ENCODE data around the gene PIK3CB. TPM values are rescaled to one million over a fixed set of nuclear protein-coding genes. Genes with fewer than 3 reads are reported as not detected.
"Not testable (repeated sequence)": the region's sequence is repeated elsewhere in the genome, so short reads cannot be mapped to it uniquely, and the experiment has no call there.

Gene PIK3CB
- total and polyA plus RNA-seq, 2 experiments from 2014 or later = 14.3 to 23.0 TPM

DNA sequence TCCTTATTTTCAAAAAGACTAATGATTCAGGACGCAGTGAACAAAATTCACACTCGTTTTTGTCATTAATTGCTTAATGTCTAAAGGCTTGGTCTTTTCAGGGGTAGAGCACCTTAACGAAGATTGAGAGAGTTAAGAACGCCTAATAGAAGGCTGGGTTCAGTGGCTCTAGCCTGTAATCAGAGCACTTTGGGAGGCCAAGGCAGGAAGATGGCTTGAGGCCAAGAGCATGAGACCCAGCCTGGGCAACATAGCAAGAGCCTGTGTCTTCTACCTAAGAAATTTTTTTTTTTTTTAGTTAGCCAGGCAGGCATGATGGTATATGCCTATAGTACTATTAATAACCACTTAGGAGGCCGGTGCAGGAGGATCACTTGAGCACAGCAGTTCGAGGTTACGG lies 7.5 kb downstream of the PIK3CB start:
- no peaks in the 10 kb centered on the region for H3K27me3 ChIP-seq
- H3K4me1 ChIP-seq (ENCODE audit: insufficient read depth) = peaks cover 7% of the 10 kb centered on the region
- H3K36me3 ChIP-seq (replicated peaks; ENCODE audit: insufficient read depth, low read depth) = no peaks in the 10 kb centered on the region
- peaks cover 7% of the 10 kb centered on the region for H4K20me1 ChIP-seq (ENCODE audit: insufficient read depth, poor library complexity, severe bottlenecking)
- H3K4me3 ChIP-seq = no peak overlapping the region
- no peak for TF ChIP-seq EZH2phosphoT487 (IDR thresholded peaks at IDR 0.05; ENCODE audit: low read depth, severe bottlenecking, unreplicated experiment)
- 98% methylated on average over 7 of the region's 7 CpGs for WGBS (ENCODE audit: low lambda C conversion rate, missing lambda C conversion rate)
- no peak overlapping the region for H2AFZ ChIP-seq
- DNase-seq (ENCODE audit: low spot score) = no peak
- no peak overlapping the region for H3K4me2 ChIP-seq
- no peaks in the 10 kb centered on the region for H3K9me3 ChIP-seq (ENCODE audit: low read depth)
- peaks cover 87% of the 10 kb centered on the region for H3K79me2 ChIP-seq
- no peaks in the 10 kb centered on the region for H3K9me2 ChIP-seq (replicated peaks; ENCODE audit: insufficient read depth)
- no peak overlapping the region for H3K27ac ChIP-seq

DNA sequence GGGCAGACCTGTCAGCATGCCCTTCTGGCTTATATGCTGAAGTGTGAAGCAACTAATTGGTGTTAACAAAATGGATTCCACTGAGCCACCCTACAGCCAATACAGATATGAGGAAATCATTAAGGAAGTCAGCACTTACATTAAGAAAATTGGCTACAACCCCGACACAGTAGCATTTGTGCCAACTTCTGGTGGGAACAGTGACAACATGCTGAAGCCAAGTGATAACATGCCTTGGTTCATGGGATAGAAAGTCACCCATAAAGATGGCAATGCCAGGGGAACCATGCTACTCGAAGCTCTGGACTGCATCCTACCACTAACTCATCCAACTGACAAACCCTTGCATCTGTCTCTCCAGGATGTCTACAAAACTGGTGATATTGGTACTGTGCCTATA lies 9.4 kb downstream of the PIK3CB start:
- Histone ChIP-seq H4K20me1 (ENCODE audit: insufficient read depth, poor library complexity, severe bottlenecking) (peaks cover 4% of the 10 kb centered on the region), H3K9me3 (ENCODE audit: low read depth) (no peaks in the 10 kb centered on the region), H3K4me2 (no peak overlapping the region), H3K9me2 (replicated peaks; ENCODE audit: insufficient read depth) (no peaks in the 10 kb centered on the region), H3K27me3 (no peaks in the 10 kb centered on the region), H3K79me2 (peaks cover 87% of the 10 kb centered on the region), H3K36me3 (replicated peaks; ENCODE audit: insufficient read depth, low read depth) (no peaks in the 10 kb centered on the region), H3K27ac (no peak overlapping the region), H3K4me3 (no peak overlapping the region), H2AFZ (no peak overlapping the region), H3K4me1 (ENCODE audit: insufficient read depth) (peaks cover 7% of the 10 kb centered on the region)
- 100% methylated on average over 2 of the region's 2 CpGs for WGBS (ENCODE audit: low lambda C conversion rate, missing lambda C conversion rate)
- DNase-seq (ENCODE audit: low spot score) = no peak
- TF ChIP-seq, protein P1, sequence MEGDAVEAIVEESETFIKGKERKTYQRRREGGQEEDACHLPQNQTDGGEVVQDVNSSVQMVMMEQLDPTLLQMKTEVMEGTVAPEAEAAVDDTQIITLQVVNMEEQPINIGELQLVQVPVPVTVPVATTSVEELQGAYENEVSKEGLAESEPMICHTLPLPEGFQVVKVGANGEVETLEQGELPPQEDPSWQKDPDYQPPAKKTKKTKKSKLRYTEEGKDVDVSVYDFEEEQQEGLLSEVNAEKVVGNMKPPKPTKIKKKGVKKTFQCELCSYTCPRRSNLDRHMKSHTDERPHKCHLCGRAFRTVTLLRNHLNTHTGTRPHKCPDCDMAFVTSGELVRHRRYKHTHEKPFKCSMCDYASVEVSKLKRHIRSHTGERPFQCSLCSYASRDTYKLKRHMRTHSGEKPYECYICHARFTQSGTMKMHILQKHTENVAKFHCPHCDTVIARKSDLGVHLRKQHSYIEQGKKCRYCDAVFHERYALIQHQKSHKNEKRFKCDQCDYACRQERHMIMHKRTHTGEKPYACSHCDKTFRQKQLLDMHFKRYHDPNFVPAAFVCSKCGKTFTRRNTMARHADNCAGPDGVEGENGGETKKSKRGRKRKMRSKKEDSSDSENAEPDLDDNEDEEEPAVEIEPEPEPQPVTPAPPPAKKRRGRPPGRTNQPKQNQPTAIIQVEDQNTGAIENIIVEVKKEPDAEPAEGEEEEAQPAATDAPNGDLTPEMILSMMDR (IDR thresholded peaks at IDR 0.05; ENCODE audit: poor library complexity) = no peak
- no peak for TF ChIP-seq EZH2phosphoT487 (IDR thresholded peaks at IDR 0.05; ENCODE audit: low read depth, severe bottlenecking, unreplicated experiment)
- TF ChIP-seq EZH2 (IDR thresholded peaks at IDR 0.05; ENCODE audit: borderline replicate concordance) = no peak

DNA sequence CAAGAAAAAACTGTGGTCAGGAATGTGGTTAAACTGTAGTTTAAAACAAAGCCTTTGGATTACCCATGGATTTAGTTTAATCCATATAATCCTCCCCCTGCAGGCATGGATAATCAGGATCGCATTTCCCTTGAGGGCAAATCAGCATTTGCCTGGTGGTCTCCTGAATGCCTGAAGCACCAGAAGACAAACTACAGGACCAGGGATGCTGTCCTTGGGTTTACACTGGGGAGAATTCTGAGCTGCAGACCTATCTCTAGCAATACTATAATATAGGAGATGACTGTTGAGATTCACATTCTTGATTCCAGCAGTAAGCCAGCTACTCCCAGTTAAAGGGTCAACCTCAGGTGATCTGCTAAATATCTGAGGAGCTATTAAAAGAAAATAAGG lies 10.6 kb downstream of the PIK3CB start:
- Histone ChIP-seq H3K9me3 (ENCODE audit: low read depth) (no peaks in the 10 kb centered on the region), H3K4me3 (no peak overlapping the region), H3K9me2 (replicated peaks; ENCODE audit: insufficient read depth) (no peaks in the 10 kb centered on the region), H3K36me3 (replicated peaks; ENCODE audit: insufficient read depth, low read depth) (no peaks in the 10 kb centered on the region), H3K4me1 (ENCODE audit: insufficient read depth) (peaks cover 7% of the 10 kb centered on the region), H3K27me3 (no peaks in the 10 kb centered on the region), H3K27ac (peak overlapping the region; percentile 23), H4K20me1 (ENCODE audit: insufficient read depth, poor library complexity, severe bottlenecking) (peaks cover 2% of the 10 kb centered on the region), H3K4me2 (peak overlapping the region; percentile 7), H3K79me2 (peaks cover 86% of the 10 kb centered on the region), H2AFZ (no peak overlapping the region)
- TF ChIP-seq, protein P1 (IDR thresholded peaks at IDR 0.05; ENCODE audit: poor library complexity) = no peak
- TF ChIP-seq EZH2phosphoT487 (IDR thresholded peaks at IDR 0.05; ENCODE audit: low read depth, severe bottlenecking, unreplicated experiment) (no peak), EZH2 (IDR thresholded peaks at IDR 0.05; ENCODE audit: borderline replicate concordance) (no peak)
- WGBS (ENCODE audit: low lambda C conversion rate, missing lambda C conversion rate) = 9% methylated on average over 1 of the region's 1 CpG
- no peak for DNase-seq (ENCODE audit: low spot score)

DNA sequence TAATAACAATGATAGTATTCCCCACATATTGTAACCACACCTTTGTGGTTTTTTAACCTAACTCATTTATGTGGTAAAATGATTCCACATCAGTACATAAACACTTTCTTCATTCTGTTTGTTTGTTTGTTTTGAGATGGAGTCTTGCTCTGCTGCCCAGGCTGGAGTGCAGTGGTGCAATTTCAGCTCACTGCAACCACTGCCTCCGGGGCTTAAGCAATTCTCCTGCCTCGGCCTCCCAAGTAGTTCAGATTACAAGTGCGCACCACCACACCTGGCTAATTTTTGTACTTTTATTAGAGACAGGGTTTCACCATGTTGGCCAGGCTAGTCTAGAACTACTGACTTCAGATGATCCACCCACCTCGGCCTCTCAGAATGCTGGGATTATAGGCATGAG lies 14.3 kb downstream of the PIK3CB start:
- H3K79me2 ChIP-seq = peaks cover 86% of the 10 kb centered on the region
- WGBS (ENCODE audit: low lambda C conversion rate, missing lambda C conversion rate) = 98% methylated on average over 4 of the region's 4 CpGs

More for the DNA sequence above, 14.3 kb downstream of the PIK3CB start:
- H3K4me1 ChIP-seq (ENCODE audit: insufficient read depth); H3K9me3 ChIP-seq (ENCODE audit: low read depth); H3K36me3 ChIP-seq (replicated peaks; ENCODE audit: insufficient read depth, low read depth); H4K20me1 ChIP-seq (ENCODE audit: insufficient read depth, poor library complexity, severe bottlenecking); H3K27me3 ChIP-seq; H2AFZ ChIP-seq; H3K9me2 ChIP-seq (replicated peaks; ENCODE audit: insufficient read depth); H3K4me2 ChIP-seq; DNase-seq (ENCODE audit: low spot score); H3K27ac ChIP-seq; H3K4me3 ChIP-seq: not testable (repeated sequence)

Data from hepatocyte (in vitro differentiated cells).